ENCODE results near the gene PTPRH. TPM values are rescaled to one million over a fixed set of nuclear protein-coding genes. Genes with fewer than 3 reads are reported as not detected.

PTPRH gene
- total RNA-seq, 2 experiments from 2014 or later = not detected

DNA sequence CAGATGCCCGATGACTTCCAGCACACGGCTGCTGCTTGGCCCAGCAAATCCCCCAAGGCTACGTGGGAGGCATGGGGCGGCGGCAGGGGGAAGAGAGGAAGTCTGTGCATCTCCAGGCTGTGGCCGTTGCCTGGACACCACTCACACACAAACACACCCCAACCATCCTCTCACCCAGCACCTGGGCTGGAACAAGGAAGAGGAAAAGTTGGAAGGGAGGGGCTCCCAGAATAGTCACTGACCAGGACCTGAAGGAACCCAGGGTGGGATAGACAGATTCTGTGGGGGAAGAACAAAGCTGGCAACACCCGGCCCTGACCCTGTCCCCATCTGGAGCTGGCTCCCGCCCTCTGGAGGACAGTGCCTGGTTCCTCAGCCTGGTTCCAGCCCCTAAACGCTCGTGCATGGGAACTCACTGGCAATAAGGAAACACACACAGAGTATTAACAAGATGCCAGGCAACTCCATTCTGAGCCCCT lies 38.4 kb upstream of the PTPRH start:
- H2AFZ ChIP-seq (ENCODE audit: low read length) = no peak overlapping the region
- BruUV-seq (replicated peaks) = no TSS peak
- CTCF ChIA-PET (ENCODE audit: unreplicated experiment) = no interaction called here
- POLR2A ChIA-PET = no interaction called here
- H3K27ac ChIP-seq (ENCODE audit: low read depth, low read length, poor library complexity, severe bottlenecking) = no peak overlapping the region
- peaks cover 32% of the 10 kb centered on the region for H4K20me1 ChIP-seq (ENCODE audit: insufficient read depth, low read length)
- peaks cover 20% of the 10 kb centered on the region for H3K4me1 ChIP-seq (ENCODE audit: insufficient read depth, low read length, poor library complexity, severe bottlenecking)
- intact Hi-C loops (cut with micrococcal nuclease; ENCODE audit: unreplicated experiment) = no loop called here
- H3K4me2 ChIP-seq (ENCODE audit: low read length) = no peak overlapping the region
- H3K36me3 ChIP-seq (ENCODE audit: insufficient read depth, low read length) = peaks cover 99% of the 10 kb centered on the region
- no peak for DNase-seq (ENCODE audit: low spot score)
- no peaks in the 10 kb centered on the region for H3K9me3 ChIP-seq (ENCODE audit: low read length)
- TF ChIP-seq EZH2phosphoT487 (IDR thresholded peaks at IDR 0.05; ENCODE audit: borderline replicate concordance, low read depth, low read length) = no peak
- TF ChIP-seq, protein P1, sequence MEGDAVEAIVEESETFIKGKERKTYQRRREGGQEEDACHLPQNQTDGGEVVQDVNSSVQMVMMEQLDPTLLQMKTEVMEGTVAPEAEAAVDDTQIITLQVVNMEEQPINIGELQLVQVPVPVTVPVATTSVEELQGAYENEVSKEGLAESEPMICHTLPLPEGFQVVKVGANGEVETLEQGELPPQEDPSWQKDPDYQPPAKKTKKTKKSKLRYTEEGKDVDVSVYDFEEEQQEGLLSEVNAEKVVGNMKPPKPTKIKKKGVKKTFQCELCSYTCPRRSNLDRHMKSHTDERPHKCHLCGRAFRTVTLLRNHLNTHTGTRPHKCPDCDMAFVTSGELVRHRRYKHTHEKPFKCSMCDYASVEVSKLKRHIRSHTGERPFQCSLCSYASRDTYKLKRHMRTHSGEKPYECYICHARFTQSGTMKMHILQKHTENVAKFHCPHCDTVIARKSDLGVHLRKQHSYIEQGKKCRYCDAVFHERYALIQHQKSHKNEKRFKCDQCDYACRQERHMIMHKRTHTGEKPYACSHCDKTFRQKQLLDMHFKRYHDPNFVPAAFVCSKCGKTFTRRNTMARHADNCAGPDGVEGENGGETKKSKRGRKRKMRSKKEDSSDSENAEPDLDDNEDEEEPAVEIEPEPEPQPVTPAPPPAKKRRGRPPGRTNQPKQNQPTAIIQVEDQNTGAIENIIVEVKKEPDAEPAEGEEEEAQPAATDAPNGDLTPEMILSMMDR (conservative IDR thresholded peaks at IDR 0.05; ENCODE audit: low read length) = no peak
- H3K9me2 ChIP-seq (ENCODE audit: insufficient read depth, low read length) = no peaks in the 10 kb centered on the region
- no peak overlapping the region for H3K4me3 ChIP-seq (ENCODE audit: low read depth, low read length, poor library complexity, severe bottlenecking)
- H3K79me2 ChIP-seq (ENCODE audit: insufficient read depth, low read depth, low read length) = peaks cover 56% of the 10 kb centered on the region

GRCh38 chr19:55246462-55247451 lies 37.5 kb upstream of the PTPRH start:
- no peaks in the 10 kb centered on the region for H3K9me2 ChIP-seq (ENCODE audit: insufficient read depth, low read length)
- H3K4me3 ChIP-seq (ENCODE audit: low read depth, low read length, poor library complexity, severe bottlenecking) = no peak overlapping the region
- peaks cover 99% of the 10 kb centered on the region for H3K36me3 ChIP-seq (ENCODE audit: insufficient read depth, low read length)
- H3K79me2 ChIP-seq (ENCODE audit: insufficient read depth, low read depth, low read length) = peaks cover 47% of the 10 kb centered on the region
- H3K4me1 ChIP-seq (ENCODE audit: insufficient read depth, low read length, poor library complexity, severe bottlenecking) = peaks cover 11% of the 10 kb centered on the region
- peaks cover 29% of the 10 kb centered on the region for H4K20me1 ChIP-seq (ENCODE audit: insufficient read depth, low read length)
- no peaks in the 10 kb centered on the region for H3K9me3 ChIP-seq (ENCODE audit: low read length)
- no peak overlapping the region for H3K27ac ChIP-seq (ENCODE audit: low read depth, low read length, poor library complexity, severe bottlenecking)
- POLR2A ChIA-PET = no interaction called here
- TF ChIP-seq, protein P1 (conservative IDR thresholded peaks at IDR 0.05; ENCODE audit: low read length) = no peak
- no peak for TF ChIP-seq EZH2phosphoT487 (IDR thresholded peaks at IDR 0.05; ENCODE audit: borderline replicate concordance, low read depth, low read length)
- CTCF ChIA-PET (ENCODE audit: unreplicated experiment) = interaction anchor here (0.6 kb wide), 1 partner anchor 1630 kb away, joined by 3 read pairs; no protein-coding TSS in a partner anchor
- no peak overlapping the region for H2AFZ ChIP-seq (ENCODE audit: low read length)
- intact Hi-C loops (cut with micrococcal nuclease; ENCODE audit: unreplicated experiment) = no loop called here
- DNase-seq (ENCODE audit: low spot score) = no peak
- no TSS peak for BruUV-seq (replicated peaks)
- H3K4me2 ChIP-seq (ENCODE audit: low read length) = no peak overlapping the region
